Fibroblast of skin of left quadriceps (primary cell): Measurements from ENCODE around the gene TMSB15B.
"Not testable (repeated sequence)": the region's sequence is repeated elsewhere in the genome, so short reads cannot be mapped to it uniquely, and the experiment has no call there.

Experiments used
- DNase-seq, 2 experiments: peaks; one replicate each; pipeline ENCODE4 v3.0.0-alpha.2; 2013; ENCODE audit warnings: low read depth in 2 of 2

Gene TMSB15B

DNA sequence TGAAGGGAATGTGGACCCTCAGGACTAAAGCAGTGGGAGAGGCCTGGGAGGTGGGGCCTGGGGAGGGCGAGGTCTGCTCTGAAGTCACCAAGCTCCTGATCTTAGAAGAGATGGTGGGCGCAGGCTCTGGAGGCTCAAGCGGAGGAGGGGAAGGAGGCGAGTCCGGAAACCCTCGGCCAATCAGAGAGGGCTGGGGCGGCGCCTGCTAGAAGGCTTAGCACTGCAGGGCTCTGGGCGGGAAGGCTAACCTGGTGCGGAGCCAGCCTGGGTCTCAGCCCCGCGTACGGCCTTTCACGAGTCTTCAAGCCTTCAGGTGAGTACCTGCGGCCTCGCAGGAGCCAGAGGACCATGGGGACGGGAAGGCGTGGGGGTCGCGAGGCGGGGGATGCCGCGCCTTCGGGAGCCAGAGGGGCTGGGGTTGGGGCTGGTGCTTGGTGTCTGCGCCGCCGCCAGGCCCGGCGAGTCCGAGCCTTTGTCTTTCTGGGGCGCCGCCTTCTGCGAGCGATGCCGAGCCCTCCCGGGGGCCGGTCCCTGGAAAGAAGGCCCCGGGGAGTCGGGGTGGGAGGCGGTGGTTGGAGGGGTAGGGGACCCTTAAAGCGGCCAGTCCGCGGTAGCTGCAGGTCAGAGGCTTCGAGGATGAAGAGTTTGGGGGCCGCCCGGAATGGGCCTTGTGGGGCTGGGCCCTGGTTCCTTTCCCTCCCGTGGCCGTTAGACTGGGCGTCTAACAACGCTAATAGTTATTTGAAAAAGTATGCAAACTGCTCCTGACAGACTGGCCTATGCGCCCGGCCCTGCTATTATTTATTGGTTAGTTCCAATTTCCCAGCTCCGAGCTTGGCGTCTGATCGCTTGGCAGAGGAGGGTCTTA lies at the start of gene TMSB15B:
Gene TMSB15B (plus strand): TSS at position 217 of the 868 bp plus-strand sequence.
- not testable (repeated sequence) for DNase-seq

DNA sequence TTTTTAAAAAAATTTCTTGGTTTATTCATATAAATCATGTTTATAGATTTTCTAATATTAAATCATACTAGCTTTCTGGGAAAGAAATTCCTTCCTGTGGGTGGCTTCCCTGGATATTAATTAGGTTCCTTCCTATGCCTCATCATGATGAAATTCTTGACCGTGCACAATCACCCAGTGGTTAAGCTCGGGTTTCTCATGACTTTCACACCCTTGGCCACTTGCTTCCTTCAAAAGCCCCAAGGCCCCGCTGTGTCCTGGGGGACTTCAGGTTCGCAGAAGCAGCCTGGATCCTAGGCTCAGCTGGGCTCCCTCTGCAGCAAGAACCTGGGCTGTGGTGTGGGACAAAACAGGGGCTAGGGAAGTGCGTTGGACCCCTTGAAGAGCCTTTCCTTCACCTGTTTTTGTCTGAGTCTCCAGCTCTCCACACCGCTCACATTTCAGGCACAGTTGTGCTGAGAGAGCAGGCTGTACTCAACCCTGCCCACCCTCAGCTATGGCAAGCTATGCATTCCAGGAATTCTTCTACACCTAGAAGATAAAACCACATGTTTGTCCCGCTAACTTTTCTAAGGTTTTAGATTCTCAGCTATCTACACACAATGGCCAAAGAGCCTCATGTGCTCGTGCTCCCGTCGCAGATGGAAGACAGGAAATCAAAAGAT lies 48.9 kb upstream of the TMSB15B start:
- DNase-seq, result peak in 1 of 2 experiments; percentile 1

DNA sequence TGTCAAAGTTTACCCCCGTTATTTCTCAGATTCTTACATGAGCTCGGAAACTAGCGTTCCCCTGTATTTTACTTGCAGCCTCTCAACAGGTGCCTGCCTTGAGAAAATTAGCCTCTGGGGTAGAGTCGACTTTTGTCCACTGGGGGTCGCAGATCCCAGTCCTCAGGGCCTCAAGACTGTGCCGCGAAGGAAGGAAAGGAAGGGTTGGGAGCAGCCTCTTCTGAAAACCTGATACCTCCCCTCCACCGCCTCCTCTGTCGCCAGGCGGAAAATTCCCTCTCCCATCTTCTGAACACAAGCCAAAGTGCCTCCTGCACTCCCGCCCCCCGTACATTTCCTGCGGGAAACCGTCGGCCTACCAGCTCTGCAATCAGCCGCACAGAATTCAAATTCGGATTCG lies 44.4 kb upstream of the TMSB15B start:
- peak in 1 of 2 experiments; percentile 41 for DNase-seq

DNA sequence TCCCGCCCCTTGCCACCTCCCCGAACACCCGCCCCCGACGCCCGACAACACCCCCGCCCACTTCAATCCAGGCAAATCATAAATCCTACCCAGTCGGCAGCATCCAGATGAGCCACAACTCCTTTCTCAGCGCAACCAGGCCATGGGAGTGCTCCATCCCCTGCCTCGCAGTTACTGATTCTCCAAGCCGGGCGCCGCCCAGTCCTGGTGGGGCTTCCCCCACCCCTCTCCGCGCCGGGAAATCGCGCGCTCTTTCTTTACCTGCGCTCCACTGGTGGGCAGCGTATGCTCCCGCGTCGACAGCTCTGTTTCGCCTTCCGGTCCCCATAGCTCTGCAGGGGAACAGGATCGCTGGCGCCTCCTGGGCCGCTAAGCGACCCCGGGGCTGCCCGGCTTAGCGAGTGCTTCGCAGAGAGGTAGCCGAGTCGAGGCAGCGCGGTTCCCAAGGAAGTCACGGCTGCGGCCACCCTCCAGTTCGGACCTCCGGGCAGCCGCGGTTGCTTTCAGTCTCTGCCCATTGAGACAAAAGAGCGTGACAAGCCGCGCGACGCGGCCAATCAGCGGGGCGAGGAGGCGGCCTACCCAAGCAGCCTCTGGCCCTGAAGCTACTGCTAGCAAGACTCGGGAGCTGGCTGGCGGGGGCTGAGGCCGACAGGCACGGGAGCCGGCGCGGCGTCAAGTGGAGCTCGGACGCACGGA lies 43.7 kb upstream of the TMSB15B start:
- no peak for DNase-seq

DNA sequence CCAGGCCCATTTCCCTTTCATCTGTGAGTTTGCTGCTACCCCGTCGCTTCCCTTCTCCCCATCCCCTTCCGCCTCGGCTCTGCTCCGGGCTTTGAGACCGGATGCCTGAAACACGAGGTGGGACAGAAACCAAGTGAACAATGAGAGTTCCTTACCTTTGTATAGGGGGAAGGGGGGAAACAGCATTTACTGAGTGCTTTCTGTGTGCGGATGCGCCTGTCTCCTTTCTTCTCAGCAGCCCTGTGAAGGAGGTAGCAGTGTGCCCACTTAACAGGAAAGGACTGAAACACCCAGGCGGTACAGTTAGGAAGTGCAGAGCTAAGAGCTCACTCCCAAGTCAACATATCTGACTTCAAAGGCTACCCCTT lies 43.2 kb upstream of the TMSB15B start:
- no peak for DNase-seq

DNA sequence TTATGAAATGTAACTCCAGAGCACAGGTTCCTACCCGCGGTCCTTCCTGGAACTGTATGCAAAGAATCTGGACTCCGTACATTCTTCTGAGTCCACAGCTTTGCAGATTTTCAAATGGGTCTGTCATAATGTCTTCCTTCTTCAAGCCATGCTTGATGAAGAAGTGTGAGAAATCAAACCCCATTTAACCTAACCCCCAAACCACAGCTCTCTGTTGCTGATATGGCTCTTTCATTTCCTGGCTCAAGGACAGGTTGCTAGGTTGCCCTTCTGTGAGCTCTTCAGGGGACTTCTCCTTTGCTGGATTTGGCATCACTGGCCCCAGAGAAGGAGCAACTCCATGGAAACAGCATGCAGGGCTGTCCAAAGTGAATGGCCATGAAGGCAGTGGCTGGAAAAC lies 41.9 kb upstream of the TMSB15B start:
- not testable (repeated sequence) for DNase-seq

DNA sequence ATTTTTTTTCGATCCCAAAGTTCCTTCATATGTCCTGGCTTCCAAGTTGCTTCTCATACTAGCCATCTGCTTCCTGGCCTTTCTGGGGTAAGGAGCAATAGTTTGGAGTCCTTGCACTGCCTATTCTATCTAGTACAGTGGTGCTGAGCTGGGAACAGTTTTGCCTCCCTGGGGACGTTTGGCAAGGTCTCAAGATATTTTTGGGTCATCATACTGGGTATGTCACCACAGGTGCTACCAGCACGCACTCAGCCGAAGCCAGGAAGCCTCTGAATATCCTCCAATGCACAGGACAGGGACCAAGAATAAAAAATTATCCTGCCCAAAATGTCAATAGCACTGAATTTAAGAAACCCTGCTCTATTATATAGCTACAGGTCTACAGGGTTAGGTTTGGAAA lies 35.4 kb upstream of the TMSB15B start:
- no peak for DNase-seq

DNA sequence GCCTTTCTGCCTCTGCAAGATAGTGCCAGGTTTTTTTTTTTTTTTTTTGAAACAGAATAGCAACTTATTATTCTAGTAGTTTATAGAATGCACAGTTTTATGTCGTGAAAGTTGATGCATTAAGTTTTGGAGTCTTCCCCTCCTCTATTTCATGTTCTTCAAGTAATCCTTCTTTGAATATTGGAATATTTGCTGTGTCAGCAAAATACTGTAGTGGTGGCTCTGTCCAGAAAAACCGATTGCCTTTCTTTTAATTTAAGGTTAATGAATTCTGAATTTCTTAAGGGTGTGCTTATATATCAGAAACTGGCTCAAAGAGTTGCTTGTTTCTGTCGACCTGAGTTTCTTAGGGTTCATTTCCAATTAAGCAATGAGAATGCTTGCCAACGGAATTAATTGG lies 34.8 kb upstream of the TMSB15B start:
- no peak for DNase-seq

DNA sequence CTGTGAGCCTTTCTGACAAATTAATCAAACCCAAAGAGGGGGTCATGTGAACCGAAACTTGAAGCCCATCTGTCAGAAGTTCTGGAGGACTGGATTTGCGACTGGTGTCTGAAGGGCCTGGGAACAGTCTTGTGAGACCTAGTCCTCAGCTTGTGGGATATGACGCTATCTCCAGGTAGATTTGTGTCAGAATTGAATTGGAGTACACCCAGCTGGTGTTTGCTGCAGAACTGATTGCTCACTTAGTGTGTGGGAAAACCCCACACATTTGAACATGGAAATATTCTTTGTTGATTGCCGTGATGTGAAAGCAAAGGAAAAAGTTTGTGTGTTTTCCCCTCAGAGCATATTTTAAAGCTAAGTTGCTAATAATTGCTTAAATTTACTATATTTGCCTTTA lies 30.3 kb upstream of the TMSB15B start:
- DNase-seq, result no peak

DNA sequence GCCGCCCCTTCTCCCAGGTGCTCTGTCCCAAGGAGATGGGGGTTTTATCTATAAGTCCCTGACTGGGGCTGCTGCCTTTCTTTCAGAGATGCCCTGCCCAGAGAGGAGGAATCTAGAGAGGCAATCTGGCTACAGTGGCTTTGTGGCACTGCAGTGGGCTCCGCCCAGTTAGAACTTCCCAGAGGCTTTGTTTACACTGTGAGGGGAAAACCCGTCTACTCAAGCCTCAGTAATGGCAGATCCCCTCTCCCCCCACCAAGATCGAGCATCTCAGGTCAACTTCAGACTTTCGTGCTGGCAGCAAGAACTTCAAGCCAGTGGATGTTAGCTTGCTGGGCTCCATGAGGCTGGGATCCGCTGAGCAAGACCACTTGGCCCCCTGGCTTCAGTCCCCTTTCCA lies 22.2 kb upstream of the TMSB15B start:
- not testable (repeated sequence) for DNase-seq

DNA sequence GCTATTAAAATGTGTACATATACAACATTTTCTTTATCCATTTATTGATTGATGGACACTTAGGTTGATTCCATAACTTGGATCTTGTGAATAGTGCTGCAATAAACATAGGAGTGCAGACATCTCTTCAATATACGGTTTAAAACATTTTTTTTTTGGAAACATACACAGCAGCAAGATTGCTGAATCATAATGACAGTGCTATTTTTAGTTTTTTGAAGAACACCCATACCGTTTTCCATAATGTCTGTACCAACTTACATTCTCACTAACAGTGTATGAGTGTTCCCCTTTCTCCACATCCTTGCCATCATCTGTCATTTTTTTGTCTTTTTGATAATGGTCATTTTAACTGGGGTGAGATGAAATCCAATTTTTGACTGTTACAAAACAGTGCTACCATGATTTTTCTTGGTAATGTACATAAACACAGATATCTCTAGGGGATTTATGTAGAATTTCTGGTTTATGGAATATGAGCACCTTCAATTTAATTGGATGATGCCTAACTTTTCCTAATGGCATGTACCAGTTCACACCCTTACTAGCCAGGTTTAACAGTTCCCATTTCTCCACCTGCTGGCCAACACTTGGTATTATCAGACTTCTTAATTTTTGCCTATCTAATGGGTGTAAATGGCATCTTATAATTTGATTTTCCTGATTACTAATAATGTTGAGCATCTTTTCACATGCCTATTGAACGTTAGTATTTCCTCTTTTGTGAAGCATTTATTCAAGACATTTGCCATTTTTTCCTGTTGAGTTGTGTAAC lies 21.0 kb upstream of the TMSB15B start:
- peak in 1 of 2 experiments; percentile 5 for DNase-seq

DNA sequence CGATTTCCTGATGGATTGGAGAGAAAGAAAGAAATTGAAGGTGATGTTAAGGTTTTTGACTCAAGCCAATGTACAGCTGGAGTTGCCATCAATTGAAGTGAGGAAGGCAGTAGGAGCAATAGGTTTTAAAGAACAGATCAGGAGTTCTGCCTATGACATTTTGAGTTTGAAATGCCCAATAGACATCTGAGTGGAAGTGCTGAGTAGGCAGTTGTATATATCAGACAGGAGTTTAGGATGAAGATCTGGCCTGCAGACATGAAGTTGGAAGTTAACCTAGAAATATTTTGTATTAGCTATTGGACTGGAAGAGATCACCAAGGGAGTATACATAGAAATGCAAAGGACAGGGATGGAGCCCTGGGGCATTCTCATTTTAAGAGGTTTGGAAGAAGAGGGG lies 12.9 kb upstream of the TMSB15B start:
- DNase-seq, result no peak

DNA sequence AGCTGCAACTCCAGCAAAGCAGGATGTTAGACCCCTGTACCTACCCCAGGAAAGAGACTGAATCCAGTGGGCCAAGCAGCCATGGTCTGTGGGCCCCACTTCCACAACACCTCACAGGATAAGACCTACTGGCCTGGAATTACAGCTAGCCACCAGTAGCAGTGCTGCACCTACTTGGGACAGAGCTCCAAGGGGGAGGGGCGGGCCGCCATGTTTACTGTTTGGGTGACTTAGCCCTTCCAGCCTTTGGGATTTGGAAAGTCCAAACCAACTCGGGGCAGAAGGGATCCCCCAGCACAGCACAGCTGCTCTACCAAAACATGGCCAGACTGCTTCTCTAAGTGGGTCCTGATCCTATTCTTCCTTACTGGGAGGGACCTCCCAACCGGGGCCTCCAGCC lies 9.1 kb upstream of the TMSB15B start:
- DNase-seq, result no peak

DNA sequence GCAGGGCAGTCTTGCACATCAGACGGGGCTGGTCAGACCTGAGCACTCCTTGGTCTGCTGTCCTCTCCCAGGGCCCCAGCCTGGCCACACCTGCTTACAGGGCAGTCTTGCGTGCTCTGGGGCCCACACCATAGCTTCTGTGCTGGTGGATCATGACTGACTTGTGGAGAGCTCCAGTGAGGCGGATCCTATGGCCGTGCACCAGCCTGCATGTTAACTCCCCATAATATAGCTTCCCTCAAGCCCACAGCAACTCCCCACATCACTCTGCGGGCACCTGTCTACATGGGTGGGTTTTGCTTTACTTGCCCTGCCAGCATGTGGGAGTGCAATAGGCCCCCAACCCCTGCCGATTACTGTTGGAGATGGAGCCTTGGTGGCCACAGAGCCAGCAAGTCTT lies 8.2 kb upstream of the TMSB15B start:
- DNase-seq, result no peak

DNA sequence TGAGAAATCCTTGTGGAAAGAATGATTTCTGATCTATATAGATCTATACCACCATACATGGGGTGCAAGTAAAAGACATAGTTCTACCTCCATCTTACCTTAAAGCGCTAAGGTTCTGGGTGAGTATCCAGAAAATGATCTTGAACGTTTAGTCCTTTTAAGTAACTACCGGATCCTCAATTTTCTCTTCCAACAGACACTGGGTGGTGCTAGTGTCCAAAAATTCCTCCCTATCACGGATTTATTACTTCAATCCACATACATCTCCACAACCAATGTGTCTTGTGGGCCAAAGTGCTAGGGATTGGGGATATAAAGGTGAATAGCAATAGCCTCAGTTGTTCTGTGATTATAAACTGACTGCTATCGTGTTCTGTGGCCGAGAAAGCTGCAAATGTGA lies 1.8 kb upstream of the TMSB15B start:
- not testable (repeated sequence) for DNase-seq

DNA sequence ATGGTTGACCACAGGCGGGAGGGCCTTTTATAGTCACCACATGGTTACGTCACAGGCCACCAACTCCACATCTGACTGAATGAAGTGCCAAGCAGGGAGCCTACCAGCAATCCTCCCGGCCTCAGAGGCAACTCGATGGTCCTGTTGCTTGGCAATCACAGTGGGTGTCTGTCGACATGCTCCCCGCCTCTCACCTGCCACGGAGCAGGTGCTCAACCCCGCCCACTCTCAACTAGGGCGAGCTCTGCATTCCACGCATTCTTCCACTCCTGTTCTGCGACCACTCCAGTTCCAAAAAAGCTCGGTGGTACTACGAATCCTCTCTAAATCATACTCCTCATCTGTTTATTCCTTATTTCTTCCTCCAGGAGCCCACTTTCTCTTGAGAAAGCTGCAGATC lies 21.1 kb downstream of the TMSB15B start:
- DNase-seq, result not testable (repeated sequence)

DNA sequence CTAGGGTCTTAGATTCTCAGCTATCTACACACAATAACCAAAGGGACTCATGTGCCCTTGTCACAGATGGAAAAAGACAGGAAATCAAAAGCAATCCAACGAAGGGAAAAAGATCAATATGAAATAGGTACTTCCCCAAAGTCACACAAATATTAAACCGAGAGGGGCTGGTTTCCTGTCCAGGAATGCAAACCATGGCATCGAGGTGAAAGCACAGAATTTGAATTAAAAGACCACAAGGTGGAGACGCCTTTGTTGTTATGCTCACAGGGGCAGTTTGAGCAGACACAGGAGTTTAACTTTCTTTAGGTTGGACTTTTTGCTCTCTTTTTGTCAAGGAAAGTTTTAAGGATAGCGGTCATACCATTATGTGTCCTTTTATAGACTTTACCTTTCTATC lies 36.8 kb downstream of the TMSB15B start:
- no peak for DNase-seq

DNA sequence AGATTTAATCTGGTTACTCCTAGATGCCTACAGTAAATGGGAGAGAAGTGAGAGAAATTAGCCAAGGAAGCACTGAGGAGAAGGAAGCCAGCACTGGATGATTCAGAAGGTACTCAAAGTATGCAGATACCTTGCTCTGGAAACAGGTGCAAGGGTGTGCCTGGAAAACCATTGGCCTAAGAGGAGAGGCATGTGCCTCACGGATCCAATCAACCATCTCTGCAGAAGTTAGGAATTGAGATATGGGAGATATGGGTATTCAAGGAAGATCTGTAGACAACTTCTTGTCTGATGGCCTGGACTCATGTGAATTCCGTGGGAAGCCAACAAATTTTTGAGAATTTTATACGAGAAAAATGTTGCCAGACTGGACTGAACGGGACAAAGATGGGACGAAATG lies 46.4 kb downstream of the TMSB15B start:
- DNase-seq, result no peak

DNA sequence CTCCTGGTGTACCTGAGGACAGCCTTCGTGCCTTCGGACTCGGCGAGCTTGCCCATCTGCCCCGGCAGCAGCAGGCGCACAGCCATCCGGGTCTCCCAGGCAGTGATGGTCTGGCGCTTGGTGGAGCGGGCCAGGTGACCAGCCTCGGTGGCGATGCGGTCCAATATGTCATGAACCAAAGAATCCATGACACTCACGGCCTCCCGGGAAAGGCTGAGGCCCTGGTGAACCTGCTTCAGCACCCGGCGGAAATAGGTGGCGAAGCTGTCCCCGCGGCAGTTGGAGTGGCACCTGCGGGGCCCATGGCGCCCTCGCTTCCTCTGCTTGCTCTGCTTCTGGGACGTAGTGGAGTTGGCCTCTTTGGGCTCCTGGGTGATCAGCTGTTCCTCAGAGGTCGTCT lies 50.7 kb downstream of the TMSB15B start:
- no peak for DNase-seq

DNA sequence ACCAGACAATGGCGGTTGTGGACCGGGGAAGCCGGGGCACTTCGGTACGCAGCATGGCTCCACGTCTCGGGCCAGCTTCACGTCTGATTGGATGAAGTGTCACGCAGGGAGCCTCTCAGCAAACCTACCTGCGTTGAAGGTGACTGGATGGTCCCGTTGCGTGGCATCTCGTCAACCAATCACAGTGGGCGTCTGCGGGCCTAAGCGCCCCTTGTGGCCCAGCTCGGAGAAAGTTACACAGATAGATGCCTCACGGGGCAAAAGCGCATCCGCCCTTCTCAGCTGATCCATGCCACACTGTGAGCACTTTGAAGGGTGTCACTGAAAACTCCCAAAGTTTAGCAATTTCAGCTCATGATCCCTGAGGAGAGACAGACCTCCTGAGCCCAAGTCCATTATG lies 51.2 kb downstream of the TMSB15B start, which contains the start of gene H2BW1:
Gene H2BW1 (minus strand): TSS at position 103 of the 400 bp plus-strand sequence. CDS start 132 bp downstream, outside the sequence.
- no peak for DNase-seq

DNA sequence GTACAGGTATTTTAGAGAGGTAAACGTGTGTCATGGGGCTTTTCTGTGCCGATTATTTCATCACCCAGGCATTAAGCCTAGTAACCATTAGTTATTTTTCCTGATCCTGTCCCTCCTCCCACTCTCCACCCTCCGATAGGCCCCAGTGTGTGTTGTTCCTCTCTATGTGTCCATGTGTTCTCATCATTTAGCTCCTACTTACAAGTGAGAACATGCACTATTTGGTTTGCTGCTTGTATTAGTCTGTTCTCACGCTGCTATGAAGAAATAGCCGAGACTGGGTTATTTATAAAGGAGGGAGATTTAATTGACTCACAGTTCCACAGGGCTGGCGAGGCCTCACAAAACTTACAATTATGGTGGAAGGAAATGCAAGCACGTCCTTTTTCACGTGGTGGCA lies 53.1 kb downstream of the TMSB15B start:
- not testable (repeated sequence) for DNase-seq
